Tibial nerve (tissue), 4 donors: Measurements from ENCODE around the gene INSIG1. TPM values are rescaled to one million over a fixed set of nuclear protein-coding genes. Genes with fewer than 3 reads are reported as not detected.
A peak's percentile ranks its signal among the peaks of the same experiment; 100 is the strongest.

Experiments
- DNase-seq, 2 donors: peaks; one replicate each; pipeline ENCODE4 v3.0.0-alpha.2; 2019; ENCODE audit warnings: low spot score in 2 of 2
- H3K27ac ChIP-seq, 4 donors: fragments of 200-600 bp; sonication (generic) in 3 of 4; one replicate each; pipeline ENCODE4 v1.5.1; 2017 to 2019; ENCODE audit warnings: mild to moderate bottlenecking in 1 of 4
- H3K27me3 ChIP-seq, 2 donors: fragments of 200-600 bp; sonication (generic) in 1 of 2; one replicate each; pipeline versions ENCODE4 v1.5.1 to v1.6.0; 2017 to 2019
- H3K36me3 ChIP-seq, 3 donors: fragments of 200-600 bp; sonication (generic); one replicate each; pipeline ENCODE4 v1.5.1; 2018 to 2019
- H3K4me1 ChIP-seq, 4 donors: fragments of 200-600 bp; sonication (generic) in 3 of 4; one replicate each; pipeline ENCODE4 v1.5.1; 2017 to 2019
- H3K4me3 ChIP-seq, 4 donors: fragments of 200-600 bp; sonication (generic) in 3 of 4; one replicate each; pipeline ENCODE4 v1.5.1; 2017 to 2019; ENCODE audit warnings: mild to moderate bottlenecking in 1 of 4, moderate library complexity in 1 of 4
- H3K9me3 ChIP-seq, 4 donors: fragments of 200-600 bp; sonication (generic) in 3 of 4; one replicate each; pipeline ENCODE4 v1.5.1; 2017 to 2019
- EP300 ChIP-seq, 2 donors: sonication (generic); formaldehyde crosslinking; IDR thresholded peaks; one replicate each; pipeline ENCODE4 v1.6.1; 2017; ENCODE audit warnings: antibody characterized with exemption in 2 of 2, mild to moderate bottlenecking in 1 of 2
- POLR2A ChIP-seq, 2 donors: fragments of 450-650 bp; IDR thresholded peaks; one replicate each; pipeline ENCODE4 v1.6.1; 2017; ENCODE audit warnings: antibody characterized with exemption in 2 of 2, mild to moderate bottlenecking in 2 of 2, moderate library complexity in 2 of 2
- WGBS, 2 donors: methylation state at CpG; one replicate each; pipeline ENCODE4 v1.1.5; 2018; 5-methylcytosine and 5-hydroxymethylcytosine counted together
- total RNA-seq, 4 donors: library from RNA; depleted of rRNA; stranded (reverse); fragments of >200 nt; gene quantifications; one replicate each; pipeline ENCODE4 v1.1.0, GENCODE V29; 2016
- TF ChIP-seq, protein P1 (sequence below), 5 experiments: fragments of 200-600 bp in 3 of 5; fragments of 450-650 bp in 2 of 5; sonication (generic) in 3 of 5; IDR thresholded peaks; one replicate each; pipeline ENCODE4 v1.5.1; 2016 to 2019; ENCODE audit warnings: antibody characterized with exemption in 5 of 5, mild to moderate bottlenecking in 3 of 5, moderate library complexity in 2 of 5

INSIG1 gene
- total RNA-seq, 4 donors from 2014 or later, result 66.9 to 91.7 (median 80.5) TPM

DNA sequence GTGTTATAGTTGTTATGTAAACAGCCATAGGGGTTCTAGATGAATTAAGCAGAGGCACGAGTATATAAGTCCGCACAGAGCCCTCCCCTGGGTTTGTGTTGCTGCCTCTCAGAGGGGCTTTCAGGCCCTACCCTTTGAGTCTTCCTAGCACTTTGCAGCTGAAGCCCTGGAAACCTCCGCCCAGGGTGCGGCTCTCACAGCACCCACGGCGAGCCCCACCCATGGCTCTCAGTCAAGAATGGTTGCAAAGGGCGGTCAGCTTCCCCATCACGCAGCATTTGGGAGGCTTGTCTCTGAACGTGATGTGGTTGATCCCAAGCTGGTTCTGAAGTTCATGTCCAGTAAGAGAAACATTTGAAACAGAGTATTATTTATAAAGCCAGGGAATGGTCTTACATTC lies 18.8 kb upstream of the INSIG1 start:
- H3K4me3 ChIP-seq, result no peak overlapping the region
- peaks cover 0 to 25% (median 0%) of the 10 kb centered on the region in 4 donors for H3K4me1 ChIP-seq
- TF ChIP-seq, protein P1, sequence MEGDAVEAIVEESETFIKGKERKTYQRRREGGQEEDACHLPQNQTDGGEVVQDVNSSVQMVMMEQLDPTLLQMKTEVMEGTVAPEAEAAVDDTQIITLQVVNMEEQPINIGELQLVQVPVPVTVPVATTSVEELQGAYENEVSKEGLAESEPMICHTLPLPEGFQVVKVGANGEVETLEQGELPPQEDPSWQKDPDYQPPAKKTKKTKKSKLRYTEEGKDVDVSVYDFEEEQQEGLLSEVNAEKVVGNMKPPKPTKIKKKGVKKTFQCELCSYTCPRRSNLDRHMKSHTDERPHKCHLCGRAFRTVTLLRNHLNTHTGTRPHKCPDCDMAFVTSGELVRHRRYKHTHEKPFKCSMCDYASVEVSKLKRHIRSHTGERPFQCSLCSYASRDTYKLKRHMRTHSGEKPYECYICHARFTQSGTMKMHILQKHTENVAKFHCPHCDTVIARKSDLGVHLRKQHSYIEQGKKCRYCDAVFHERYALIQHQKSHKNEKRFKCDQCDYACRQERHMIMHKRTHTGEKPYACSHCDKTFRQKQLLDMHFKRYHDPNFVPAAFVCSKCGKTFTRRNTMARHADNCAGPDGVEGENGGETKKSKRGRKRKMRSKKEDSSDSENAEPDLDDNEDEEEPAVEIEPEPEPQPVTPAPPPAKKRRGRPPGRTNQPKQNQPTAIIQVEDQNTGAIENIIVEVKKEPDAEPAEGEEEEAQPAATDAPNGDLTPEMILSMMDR (IDR thresholded peaks at IDR 0.05), result no peak
- TF ChIP-seq EP300 (IDR thresholded peaks at IDR 0.05), result peak in 1 of 2 donors; percentile 15
- peaks cover 0 to 4% of the 10 kb centered on the region in 2 donors for H3K27me3 ChIP-seq
- H3K36me3 ChIP-seq, result no peaks in the 10 kb centered on the region
- no peaks in the 10 kb centered on the region for H3K9me3 ChIP-seq
- 64 to 72% methylated on average over 9 of the region's 9 CpGs for WGBS, 2 donors
- no peak overlapping the region for H3K27ac ChIP-seq
- DNase-seq, result peak in 1 of 2 donors; percentile 21

DNA sequence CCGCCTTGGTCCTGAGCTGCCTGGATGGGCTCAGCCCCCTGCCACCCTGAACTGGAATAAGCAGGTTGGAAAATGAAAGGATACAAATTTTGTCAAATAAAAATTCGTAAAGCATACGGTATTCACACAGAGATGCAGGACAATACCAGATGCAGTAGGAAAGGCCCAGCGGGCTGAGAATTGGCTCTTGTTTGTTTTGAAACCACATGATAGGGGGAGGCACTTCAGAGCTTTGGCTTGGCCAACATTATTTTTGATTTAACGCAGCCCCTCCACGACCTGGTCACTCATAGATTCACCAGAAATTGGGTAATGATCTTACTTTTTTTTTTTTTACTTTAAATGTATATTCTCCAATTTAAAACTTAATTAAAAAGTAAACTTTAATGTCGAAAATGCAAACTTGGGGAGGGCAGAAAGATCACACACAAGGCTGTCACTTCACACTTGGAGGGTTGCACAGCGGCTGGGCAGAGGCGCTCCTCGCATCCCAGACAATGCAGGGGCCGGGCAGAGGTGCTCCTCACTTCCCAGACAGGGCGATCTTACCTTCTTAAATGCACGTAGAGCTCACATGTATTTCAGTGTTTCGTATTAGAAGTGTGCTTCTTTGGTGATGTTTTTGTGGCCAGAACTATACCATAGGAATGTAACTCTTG lies 17.8 kb upstream of the INSIG1 start:
- no peak for DNase-seq
- H3K27me3 ChIP-seq, result peaks cover 0 to 4% of the 10 kb centered on the region in 2 donors
- TF ChIP-seq EP300 (IDR thresholded peaks at IDR 0.05), result no peak
- no peak overlapping the region for H3K4me3 ChIP-seq
- no peaks in the 10 kb centered on the region for H3K9me3 ChIP-seq
- H3K27ac ChIP-seq, result no peak overlapping the region
- peaks cover 0 to 15% (median 0%) of the 10 kb centered on the region in 4 donors for H3K4me1 ChIP-seq
- H3K36me3 ChIP-seq, result no peaks in the 10 kb centered on the region
- 91% methylated on average over 14 of the region's 14 CpGs for WGBS, 2 donors

DNA sequence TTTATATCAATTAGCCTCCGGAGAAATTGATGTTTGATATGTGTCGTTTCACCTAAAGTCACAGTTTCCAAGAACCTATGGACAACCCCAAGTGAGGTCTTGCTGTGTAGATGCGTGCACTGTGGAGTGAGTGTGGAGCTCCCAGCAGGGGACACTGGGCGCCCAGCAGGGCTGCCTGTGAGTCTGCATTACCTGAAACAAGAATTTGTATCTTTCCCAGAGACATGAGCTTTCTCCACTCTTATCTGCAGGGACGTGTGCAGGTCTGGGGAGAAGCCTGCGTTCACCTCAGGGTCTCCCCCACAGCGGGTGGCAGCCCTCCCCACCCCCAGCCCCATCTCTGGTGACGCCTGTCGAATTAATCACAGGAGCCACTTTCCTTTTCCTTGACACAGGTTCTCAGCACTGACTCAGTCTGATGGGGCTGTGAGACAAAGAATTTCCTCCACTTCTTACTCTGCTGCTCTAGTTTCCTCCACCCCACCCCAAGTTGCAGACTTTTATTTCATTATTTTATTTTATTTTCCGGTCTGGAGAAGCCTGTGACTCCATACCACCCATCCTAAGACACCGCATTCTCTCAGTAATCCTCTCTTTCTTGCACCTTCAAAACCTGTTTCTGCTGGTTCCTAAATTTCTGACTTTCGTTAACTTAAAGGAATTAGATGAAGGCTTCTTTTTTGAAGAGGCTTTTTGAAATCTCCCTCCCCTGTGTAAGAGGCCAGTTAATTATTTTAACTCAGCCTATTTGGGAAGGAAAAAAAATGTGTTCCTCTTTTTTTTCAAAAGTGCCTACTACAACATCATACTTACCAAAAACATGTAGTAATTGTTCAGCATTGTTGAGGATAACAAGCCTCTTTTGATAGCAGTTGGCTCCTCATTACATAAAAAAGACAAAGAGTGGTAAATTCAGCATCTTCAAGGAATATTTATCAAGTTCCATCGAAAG lies 17.0 kb upstream of the INSIG1 start:
- TF ChIP-seq EP300 (IDR thresholded peaks at IDR 0.05), result peak in 1 of 2 donors; percentile 9
- TF ChIP-seq, protein P1 (IDR thresholded peaks at IDR 0.05), result no peak
- no peak overlapping the region for H3K4me3 ChIP-seq
- 76 to 77% methylated on average over 13 of the region's 13 CpGs for whole genome bisulfite sequencing, 2 donors
- H3K9me3 ChIP-seq, result no peaks in the 10 kb centered on the region
- H3K27me3 ChIP-seq, result peaks cover 0 to 4% of the 10 kb centered on the region in 2 donors
- peaks cover 0 to 8% (median 0%) of the 10 kb centered on the region in 4 donors for H3K4me1 ChIP-seq
- no peaks in the 10 kb centered on the region for H3K36me3 ChIP-seq
- peak overlapping the region in 1 of 4 donors; percentile 33 for H3K27ac ChIP-seq
- no peak for DNase-seq

DNA sequence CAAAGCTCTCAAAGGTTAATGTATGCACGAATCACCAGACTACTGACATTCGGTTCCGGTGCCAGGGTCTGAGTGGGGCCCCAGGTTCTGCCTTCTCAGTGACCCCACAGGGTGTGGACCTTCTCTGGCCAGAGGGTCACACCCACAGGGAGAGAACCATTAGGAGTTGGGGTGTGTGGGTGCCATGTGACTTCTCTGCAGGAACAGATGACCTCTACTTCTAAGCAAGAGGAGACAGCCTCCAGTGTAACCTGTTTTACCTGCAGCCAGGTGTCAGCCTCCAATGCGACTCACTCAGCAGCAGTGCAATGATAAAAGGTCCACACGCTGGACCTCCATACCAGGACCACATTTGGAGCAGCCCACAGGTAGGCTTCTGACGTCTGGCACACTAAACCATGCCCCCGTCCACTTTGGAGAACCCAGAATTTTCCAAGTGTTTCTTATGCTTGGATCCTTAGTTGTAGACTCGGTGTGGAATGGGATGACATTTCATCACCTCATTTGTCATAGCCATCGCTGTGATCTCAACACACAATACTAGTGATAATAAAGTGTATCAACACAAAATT lies 16.2 kb upstream of the INSIG1 start:
- TF ChIP-seq EP300 (IDR thresholded peaks at IDR 0.05), result no peak
- TF ChIP-seq, protein P1 (IDR thresholded peaks at IDR 0.05), result no peak
- TF ChIP-seq POLR2A (IDR thresholded peaks at IDR 0.05), result no peak
- Histone ChIP-seq H3K36me3 (no peaks in the 10 kb centered on the region), H3K4me3 (no peak overlapping the region), H3K27ac (peak overlapping the region in 1 of 4 donors; percentile 33), H3K27me3 (peaks cover 0 to 4% of the 10 kb centered on the region in 2 donors), H3K9me3 (no peaks in the 10 kb centered on the region), H3K4me1 (peaks cover 0 to 8% (median 0%) of the 10 kb centered on the region in 4 donors)
- 77 to 78% methylated on average over 9 of the region's 9 CpGs for WGBS, 2 donors
- no peak for DNase-seq

DNA sequence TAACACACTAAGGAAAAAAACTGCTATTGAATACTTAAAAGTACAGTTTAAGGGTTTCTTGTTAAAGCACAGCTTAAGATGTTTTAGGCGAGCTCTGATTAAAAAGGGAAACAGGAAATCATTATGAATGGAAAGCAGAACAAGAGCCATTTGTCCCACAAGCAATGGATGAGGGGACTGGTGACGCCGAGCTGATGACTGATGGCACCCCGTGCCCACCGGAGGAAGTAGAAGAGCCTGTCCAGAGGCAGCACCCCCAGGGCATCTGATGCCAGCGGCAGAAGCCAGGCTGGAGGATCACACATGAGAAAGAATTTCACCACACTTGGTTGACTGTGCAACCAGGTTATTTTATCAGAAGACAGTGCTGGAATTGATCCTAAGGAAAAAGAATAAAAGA lies 15.0 kb upstream of the INSIG1 start:
- Histone ChIP-seq H3K4me3 (no peak overlapping the region), H3K9me3 (no peaks in the 10 kb centered on the region), H3K27me3 (no peaks in the 10 kb centered on the region), H3K27ac (peak overlapping the region in 1 of 4 donors; percentile 37), H3K4me1 (peaks cover 0 to 8% (median 0%) of the 10 kb centered on the region in 4 donors), H3K36me3 (no peaks in the 10 kb centered on the region)
- 20 to 23% methylated on average over 6 of the region's 6 CpGs for WGBS, 2 donors
- no peak for DNase-seq
- TF ChIP-seq POLR2A (IDR thresholded peaks at IDR 0.05), result no peak
- TF ChIP-seq, protein P1 (IDR thresholded peaks at IDR 0.05), result no peak
- TF ChIP-seq EP300 (IDR thresholded peaks at IDR 0.05), result peak; percentile 38 to 57
